Myocyte (in vitro differentiated cells): Measurements from ENCODE around the gene CEP128. TPM values are rescaled to one million over a fixed set of nuclear protein-coding genes. Genes with fewer than 3 reads are reported as not detected.

ENCODE experiments used
- DNase-seq: peaks from one replicate; pipeline ENCODE4 v3.0.0-alpha.2; 2012; ENCODE audit warnings: low read depth
- total RNA-seq: library from RNA; depleted of rRNA; stranded (reverse); fragments of >200 nt; gene quantifications from 2 replicates; pipeline ENCODE4 v1.2.3, GENCODE V29; 2014

Gene CEP128
- total RNA-seq, 1 donor from 2014 or later = 2.4 TPM

DNA sequence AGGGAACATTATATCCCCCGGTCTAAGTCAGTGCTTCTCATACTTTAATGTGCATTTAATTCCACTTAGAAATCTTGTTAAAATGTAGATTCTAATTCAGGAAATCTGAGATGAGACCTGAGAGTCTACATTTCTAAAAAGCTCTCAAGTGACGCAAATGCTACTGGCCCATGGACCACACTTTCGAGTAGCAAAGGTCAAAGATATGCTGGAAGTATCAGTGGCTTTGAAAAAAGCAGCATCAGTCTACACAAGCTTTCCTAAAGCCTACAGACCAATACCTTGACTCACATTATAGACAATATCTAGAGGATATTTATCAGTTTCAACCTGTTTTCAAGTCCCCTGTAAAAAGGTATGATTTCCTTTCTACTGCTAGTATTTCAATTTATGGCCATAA is 248.6 kb downstream of the CEP128 start:
- DNase-seq = no peak

DNA sequence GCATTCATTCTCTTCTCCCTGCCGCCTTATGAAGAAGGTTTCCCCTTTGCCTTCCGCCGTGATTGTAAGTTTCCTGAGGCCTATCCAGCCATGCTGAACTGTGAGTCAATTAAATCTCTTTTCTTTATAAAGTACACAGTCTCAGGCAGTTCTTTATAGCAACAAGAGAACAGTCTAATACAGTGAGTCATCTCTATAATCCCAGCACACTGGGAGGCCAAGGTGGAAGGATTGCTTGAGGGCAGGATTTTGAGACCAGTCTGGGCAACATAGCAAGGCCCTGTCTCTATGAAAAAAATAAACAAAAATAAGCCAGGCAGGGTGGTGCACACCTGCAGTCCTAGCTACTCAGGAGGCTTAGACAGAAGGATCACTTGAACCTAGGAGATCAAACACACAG is 259.9 kb downstream of the CEP128 start:
- DNase-seq = no peak

DNA sequence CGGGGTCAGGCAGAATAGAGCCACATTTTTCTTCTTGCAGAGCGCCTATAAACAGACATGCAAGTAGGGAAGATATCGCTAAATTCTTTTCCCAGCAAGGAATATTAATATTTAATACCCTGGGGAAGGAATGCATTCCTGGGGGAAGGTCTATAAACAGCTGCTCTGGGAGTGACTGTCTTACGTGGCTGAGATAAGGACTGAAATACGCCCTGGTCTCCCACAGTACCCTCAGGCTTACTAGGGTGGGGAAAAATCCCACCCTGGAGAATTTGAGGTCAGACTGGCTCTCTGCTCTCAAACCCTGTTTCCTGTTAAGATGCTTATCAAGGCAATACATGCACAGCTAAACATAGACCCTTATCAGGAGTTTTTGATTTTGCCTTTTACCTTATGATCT is 262.3 kb downstream of the CEP128 start:
- no peak for DNase-seq

DNA sequence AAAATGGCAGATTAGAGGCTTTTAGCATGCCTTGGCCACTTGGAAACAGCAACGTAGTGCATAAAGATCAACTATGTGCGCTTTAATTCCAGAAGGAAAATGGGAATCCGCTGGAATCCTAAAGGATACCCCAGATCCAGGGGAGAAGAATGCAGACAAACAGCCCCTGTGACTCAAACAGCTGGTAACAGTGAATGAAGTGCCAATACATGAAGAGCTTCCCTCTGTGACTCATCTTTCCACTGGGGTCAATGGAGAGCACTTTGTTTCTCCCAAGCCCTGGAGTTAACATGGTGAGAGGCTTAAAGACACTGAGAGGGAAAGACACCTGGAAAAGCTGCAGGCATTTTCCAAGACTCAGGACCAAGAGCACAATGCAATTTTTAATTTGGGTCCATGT is 263.1 kb downstream of the CEP128 start:
- peak; percentile 17 for DNase-seq

DNA sequence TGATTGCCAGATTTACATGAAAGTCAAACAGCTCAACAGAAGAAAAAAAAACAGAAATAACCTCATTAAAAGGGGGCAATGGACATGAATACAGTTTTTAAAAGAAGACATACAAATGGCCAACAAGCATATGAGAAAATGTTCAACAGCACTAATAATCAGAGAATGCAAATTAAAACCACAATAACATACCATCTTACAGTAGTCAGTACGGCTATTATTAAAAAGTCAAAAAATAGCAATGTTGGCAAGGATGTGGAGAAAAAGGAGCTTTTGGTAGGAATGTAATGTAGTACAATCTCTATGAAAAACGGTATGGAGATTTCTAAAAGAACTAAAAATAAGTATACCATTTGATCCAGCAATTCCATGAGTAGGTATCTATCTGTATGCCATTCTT is 272.1 kb downstream of the CEP128 start:
- peak; percentile 9 for DNase-seq

DNA sequence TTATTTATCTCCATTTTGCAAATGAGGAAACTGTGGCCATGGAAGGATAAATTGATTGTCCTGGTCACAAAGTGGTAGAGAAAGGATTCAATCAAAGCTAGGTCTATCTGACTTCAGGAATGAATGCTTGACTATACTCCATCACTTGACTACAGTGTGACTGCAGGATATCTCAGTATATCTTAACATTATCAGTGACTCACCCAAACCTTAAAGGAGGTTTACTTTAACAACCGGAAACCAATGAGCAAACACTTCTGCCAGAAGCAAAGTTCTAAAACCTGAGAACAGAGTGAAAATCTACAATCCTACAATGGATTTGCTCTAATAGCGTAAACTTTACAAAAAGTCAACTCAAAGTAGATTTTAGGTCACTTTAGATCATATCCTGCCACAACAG is 277.0 kb downstream of the CEP128 start:
- no peak for DNase-seq

DNA sequence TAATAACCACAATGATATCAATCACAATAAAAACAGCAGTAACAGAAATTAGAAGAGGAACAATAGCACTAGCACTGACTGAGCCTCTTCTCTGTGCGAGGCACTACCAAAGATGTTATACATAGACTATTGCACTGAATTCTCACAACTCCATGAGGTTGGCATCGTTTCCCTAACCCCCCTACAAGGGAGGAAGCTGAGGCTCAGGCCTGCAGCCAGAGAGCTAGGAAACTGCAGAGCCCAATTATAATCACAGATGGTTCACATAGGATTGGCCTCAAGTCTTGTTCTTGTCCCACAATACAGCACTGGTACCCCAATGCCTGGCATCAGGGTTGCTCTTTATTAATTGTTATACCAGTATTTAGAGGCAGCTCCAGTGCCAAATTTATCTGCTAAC is 278.0 kb downstream of the CEP128 start:
- no peak for DNase-seq

DNA sequence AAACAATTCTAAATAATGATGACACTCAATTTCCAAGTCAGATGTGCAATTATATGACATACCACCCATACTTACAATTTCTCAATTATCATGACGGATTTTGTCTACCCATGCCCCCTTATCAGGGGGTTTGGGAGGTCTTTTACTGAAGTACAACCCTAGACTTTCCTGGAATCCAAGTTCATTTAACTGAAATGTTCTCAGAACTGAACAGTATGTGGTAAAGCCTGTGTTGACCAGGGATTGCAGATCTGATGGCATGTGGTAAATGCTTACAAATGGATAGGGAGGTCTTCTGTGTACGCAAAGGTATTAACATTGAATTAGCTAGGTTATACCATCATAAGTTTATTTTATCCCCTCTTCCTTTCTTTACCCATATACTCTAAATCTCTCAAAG is 281.8 kb downstream of the CEP128 start:
- DNase-seq = no peak

DNA sequence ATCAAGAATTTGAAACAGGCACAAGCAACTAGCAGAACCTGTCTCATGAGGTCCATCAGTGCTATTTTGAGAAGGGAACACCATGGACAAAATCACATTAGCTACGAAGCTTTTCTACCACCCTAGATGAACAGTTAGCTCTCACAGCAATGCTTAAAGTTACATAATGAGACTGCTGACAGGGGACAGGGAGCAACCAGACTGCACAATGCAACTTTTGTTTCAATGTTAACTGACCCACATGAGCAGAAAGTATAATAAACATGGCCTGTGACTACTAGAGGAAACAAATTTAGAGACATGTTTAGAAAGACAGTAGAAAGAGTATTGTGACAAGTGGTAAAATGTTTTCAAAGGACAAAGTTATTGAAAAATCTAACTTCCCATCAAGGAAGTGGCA is 282.8 kb downstream of the CEP128 start:
- DNase-seq = peak; percentile 11

DNA sequence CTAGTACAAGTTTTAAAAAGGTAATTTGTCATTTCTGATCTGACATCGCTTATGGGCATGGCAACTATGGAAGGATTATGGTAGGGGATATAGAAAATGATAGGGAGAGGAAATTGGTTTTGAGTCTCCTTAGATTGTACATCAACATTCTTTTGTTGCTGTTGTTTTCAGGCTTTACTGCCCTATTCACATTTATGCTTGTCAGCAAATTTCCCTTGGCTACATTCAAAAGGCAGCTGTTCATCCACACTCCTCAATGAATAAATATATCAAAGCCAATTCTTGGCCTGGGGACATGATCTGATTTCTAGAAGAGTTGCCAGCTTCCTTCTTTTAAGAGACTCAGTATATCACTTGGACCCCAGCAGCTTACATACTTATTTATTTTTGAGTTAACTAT is 283.4 kb downstream of the CEP128 start:
- peak; percentile 39 for DNase-seq

DNA sequence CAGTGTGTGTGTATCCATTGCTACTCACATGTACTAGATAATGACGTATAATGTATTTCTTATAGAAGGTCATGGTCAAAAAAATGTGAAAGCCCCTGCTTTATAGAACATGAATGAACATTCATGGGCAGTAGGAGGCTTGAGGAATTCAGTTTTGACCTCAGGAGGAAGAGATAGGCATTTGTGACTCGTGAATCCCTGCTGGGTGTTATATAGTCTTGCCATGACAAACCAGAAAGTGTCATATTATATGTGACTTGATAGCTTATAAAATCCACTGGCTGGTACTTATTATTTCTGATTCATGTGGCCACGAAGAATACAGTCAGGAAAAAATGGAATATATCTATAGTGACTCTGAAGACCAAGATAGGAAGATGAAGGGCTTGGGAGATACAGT is 287.6 kb downstream of the CEP128 start:
- DNase-seq = peak; percentile 13

DNA sequence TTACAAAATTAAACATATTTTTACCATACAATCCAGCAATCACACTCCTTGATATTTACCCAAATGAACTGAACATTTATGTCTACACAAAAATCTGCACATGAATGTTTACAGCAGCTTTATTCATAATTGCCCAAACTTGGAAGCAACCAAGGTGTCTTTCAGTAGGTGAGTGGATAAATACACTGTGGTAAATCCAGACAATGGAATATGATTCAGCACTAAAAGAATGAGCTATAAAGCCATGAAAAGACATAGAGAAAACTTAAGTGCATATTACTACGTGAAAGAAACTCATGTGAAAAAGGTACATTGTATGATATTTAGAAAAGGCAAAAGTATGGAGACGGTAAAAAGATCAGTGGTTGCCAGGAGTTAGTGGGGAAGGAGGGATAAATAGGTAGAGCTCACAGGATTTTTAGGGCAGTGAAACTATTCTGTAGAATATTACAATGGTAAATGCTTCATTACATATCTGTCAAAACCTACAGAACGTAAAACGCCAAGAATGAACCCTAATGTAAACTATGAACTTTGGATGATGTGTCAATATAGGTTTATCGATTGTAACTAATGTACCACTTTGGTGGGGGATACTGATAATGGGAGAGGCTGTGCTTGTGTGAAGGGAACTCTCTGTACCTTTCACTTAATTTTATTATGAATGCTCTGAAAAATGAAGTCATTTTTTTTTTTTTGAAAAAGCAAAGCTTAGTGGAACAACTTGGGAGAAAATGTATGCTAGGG is 295.7 kb downstream of the CEP128 start:
- DNase-seq = no peak

DNA sequence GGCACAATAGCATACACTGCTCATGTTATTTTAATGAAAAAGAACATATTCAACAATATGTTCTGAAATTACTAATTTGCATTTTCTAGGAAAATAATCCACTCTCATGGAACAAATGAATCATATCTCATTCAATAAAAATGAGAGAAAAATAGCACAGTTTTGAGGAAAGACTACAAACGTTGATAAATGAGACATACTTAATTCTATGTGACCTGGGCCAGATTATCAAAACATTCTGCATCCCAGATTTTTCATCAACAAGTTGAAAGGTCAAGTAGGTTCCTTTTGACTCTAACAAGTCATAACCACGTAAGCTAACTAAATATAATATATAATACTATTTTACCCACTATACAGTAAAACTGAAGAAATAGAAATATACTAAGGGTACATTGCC is 296.7 kb downstream of the CEP128 start:
- no peak for DNase-seq

DNA sequence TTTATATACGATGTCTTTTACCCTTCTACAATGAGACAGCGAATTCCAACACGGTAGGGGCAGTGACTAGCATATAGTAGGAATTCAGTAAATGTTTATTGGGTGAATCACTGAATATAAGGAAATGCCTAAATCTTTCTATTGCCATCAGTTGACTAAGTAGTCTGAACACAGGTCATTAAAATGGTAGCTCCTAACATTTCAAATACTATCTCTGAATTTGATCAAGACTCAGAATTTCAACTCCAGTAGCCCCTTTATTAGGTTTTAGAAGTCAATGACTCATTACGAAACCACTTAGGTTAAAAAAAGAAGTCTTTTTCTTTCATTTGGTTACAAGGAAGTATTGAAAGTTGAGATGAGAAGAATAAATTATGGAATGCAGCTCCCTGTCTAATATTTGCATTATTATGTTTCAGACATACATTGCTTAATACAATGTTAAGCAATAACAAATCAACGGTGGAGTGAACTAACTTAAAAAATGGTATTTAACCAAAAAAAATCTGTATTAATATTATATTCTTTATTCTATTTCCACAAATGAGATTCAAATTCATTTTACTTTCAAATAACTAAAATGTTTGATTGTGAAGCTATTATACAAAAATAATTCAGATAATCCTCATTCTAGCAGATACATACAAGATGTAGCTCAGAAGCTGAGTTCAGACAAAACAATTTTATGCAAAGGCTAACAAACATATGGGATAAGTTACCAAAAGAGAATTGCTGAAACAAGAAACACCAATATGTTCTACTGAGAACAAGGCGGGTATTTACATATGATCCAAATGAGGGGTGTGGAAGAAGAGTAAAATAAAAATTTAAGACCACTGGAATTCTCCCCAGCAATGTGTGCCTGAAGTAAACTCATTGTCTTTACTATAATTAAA is 302.7 kb downstream of the CEP128 start:
- no peak for DNase-seq

DNA sequence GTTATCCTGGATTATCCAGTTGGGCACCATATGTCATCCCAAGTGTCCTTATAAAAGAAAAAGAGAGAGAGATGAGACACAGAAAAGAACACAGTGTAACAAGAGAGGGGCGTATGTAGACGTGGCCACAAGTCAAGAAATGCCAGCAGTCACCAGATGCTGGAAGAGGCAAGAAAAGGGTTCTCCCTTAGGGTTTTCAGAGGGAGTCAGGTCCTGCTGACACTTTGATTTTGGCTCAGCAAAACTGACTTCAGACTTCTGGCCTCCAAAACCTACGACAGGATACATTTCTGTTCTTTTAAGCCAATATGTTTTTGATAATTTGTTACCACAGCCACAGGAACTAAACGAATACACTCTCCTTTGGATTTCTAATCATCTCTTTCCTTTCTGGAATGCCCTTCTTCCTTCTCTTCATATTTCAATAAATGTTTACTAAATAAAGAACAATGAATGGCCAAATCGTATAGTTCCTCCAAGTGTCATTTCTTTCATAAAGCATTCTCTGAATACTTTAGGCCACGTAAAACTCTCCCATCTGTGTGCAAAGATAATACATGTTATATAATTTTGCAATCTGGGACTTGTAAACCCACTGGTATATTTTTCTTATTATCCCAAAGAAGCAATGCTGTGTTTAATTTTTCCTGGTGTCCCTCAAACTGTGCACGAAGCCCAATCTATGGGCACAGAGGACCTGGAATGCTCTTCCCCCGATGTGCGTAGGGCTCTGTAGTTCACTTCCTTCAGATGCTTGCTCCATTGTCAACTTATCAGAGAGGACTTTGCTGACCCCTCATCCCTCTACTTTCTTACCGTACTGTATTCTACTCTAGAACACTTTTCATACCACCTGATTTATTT is 303.6 kb downstream of the CEP128 start:
- peak; percentile 7 for DNase-seq

DNA sequence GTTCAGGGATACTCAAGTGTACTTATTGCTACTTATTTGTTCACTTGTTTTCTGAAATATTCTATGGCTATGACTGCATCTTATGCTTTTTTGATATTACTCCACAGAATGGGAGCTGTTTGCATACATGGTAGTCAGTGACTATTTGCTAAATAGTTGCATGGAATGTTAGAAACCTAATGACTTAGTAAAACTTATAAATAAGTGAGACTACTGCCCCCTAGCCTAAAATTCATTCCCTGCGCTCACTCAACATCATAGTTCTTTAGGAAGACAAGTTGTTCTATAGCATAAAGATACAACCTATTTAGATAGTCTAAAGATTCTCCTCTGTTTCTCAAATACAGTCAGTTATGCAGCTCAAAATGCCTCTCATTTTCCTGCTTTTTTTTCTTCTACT is 305.5 kb downstream of the CEP128 start:
- no peak for DNase-seq

DNA sequence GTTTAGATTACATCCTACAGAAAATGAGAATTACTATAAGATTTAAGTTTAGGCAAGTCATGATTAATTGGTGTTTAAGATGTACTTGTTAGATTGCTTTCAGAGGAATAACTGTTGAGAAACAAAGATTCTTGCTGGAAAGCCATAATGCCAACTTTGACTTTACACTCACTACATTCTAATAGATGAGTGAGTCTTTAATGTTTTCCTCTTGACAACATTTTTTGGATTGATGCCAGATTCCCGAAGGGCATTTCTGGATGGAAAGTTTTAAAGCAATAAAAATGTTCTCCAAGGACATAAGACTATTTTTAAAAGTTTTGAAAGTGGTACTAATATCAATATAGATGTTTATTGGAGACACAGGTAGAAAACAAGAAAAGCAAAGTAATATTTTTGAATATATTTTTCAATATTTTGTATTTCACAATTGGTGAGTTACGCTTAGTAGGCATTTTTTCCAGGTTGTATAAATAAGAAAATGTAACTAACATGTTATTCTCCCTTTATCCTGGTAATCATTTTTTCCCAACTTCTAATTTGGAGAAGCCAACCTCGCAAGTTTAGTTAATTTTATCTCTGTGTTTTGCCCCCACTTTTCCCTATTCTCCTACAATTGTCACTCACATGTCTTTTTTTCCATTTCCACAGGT is 307.3 kb downstream of the CEP128 start:
- peak; percentile 20 for DNase-seq

DNA sequence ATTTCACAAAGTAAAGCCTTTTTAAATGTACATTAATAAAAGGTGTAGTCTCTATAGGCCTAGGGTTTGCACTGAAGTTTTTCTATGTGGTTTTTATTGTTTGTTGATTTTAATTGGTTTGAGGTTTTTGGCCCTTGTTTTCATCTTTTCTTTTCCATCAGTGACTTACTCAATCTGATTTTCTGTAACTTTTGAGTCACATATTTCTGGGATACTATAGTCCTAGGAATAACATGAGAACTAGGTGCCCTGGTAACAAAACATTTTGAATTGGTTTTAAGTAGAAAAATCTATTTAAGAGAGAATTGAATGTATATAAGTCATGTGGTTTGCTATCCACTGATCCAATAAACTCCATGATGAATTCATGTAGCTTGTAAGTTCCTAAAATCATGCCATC is 311.9 kb downstream of the CEP128 start:
- no peak for DNase-seq

DNA sequence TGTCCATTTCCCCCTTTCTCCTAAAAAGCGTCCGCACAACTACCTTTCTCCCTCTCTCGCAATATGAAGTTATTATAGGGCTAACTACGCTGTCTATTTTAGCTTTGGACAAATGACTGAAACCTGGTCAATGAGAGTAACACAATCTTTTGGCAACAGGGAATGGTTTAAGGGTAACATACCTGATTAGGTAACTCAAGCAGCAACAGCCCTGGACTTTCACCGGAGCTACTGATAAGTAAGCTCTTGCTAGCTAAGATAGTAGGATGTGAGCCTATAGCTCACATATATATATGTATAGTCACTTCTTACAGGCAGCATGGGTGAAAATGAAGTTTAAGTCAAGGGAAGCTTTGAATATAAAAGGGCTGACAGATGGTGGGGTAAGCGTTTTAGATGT is 313.0 kb downstream of the CEP128 start:
- no peak for DNase-seq

DNA sequence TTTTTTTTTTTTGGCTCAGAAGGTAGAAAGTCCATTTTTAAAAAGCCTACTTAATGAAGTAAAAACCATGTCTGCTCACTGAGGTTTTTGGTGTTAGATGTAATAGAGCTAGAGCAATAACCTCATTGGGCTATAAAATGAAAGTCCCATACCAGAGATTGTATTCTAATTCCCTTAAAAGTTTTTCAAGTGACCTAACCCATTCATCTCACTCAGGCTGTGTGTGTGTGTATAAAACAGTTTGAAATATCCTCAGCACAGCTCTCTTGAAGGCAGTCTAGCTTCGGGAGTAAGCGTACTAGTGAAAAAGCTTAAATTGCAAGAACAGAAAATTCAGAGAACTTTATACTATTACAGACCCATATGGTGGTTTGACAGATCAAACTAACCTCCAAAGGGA is 313.8 kb downstream of the CEP128 start:
- DNase-seq = no peak

DNA sequence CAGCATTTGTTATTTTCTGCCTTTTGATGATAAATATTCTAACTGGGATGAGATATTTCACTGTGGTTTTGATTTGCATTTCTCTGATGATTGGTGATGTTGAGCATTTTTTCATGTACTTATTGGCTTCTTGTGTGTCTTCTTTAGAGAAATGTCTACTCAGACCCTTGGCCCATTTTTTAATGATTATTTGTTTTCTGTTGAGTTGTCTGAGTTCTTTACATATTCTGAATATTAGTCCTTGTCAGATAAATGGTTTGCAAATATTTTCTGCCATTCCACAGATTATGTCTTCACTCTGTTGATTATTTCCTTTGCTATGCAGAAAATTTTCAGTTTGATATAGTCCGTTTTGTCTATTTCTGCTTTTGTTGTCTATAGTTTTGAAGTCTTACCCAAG is 317.0 kb downstream of the CEP128 start:
- DNase-seq = no peak
